LoVo (cell line): ENCODE results near the gene LAMTOR4.

Experiments
- DNase-seq: peaks from one replicate; pipeline ENCODE4 v3.0.0-alpha.2; 2016; ENCODE audit warnings: low spot score

LAMTOR4 gene

GRCh38 chr7:100153708-100154535 is 5.2 kb downstream of the LAMTOR4 start:
- no peak for DNase-seq

DNA sequence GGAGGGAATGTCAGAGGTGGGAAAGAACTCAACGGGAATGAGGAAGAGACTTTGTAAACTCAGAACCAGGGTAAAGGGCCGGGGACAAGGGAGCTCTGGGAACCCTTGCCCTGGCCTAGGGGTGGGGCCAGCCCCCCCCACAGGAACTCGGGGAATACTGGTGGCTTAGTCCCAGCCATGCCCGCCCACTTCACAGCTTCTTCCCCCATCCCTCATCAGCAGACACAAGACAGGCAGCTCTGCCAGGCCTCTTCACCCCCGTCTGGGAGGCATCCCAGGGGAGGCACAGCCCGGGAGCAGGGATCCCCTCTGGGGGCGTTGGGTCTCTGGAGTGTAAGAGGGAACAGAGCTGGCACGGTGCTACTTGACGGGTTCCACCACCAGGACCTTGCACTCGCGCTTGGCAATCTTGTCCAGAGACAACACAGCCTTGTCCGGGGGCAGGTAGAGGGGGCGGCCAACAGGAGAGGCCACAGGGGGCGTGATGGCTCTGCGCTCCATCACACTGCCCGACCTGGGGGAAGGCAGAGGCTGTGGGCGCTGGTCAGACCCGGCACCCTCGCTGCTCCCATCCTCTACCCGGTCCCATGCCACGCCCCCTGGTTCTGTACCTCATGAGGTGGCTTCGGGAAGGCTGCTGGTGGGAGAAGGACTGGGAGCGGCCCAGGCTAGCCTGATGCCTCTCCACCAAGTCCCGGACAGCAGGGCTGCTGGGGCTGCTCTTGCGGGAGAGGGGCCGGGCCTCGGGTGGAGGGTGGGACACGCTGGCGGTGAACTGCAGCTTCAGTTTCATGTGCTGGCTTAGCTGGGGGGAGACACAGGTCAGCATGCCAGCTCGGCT is 6.2 kb downstream of the LAMTOR4 start:
- DNase-seq, result no peak

DNA sequence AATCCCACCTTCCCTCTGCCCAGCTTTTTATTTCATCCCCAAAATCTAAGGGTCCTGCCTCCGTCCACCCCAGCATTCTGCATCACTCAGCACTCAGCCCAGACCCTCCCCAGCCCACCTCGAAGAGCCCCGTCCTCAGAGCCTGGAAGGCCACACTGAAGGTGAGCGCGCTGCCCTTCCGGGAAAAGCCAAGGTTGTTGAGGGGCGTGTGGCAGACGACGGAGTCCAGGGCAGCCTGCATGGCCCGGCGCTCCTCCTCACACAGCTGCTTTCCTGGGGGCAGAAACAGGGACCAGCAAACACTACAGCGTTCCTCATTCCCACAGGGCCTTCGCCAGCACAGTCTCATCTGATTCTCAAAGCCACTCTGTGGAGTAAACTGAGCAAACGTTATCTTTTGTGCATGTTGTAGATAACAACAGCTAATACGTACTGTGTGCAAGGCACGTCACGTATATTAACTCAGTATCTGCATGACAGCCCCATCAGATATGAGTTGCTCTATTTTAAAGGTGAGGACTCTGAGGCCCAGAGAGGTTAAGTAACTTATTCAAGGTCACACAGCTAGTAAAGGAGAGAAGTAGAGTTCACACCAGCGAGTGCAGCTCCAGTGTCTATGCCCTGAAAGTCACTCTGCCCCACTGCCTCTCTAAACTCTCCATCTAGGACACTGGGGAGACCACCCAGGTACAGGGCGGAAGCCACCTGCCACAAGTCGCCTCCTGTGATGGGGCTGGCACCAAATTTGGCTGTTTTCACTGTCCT is 7.0 kb downstream of the LAMTOR4 start:
- no peak for DNase-seq

DNA sequence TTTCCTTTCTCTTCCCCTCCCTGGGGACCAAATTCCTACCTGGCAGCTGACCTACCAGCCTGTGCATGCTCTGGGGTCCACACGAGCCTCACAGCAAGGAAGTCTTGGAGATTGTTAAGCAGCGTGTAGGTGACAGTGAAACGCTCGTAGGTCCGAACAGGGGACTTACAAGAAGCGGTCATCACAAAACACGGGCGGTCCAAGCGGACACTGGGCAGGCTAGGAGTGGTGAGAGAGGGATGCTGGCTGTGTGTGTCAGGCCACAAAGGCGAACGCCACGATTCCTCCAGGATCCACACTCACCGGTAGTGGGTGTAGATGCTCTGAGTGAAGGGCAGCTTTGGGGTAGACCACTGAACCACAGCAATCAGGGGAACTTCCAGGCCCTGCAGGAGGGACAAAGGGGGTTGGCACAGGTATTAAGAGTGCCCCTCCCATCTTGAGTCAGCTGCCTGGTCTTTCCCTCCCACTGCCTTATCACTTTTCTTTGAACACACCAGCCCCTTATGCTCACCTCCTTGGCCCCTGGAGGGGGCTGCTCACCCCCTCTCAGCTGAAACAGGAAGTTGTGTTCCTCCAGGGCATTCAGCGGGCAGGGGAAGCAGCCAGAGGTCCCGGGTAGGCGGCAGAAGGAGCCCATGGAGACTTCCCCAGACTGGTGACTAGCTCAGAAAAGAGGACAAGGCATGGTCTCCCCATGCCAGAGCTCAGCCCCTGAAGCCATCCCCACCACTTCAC is 7.8 kb downstream of the LAMTOR4 start:
- DNase-seq, result no peak

DNA sequence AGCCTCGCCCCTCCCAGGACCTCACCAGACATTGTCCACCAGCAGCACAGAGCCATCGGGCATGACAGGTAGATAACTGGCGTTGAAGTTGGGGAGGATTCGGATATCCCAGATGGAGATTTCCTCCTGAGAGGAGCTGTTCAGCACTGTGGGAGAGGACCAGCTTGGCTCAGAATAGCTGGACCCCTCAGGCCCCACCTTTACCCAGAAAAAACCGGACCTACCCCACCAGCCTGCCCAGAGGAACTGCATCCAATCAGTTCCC is 8.3 kb downstream of the LAMTOR4 start:
- no peak for DNase-seq

GRCh38 chr7:100157334-100158228 is 8.9 kb downstream of the LAMTOR4 start:
- peak; percentile 63 for DNase-seq

- DNase-seq, result peak; percentile 91
Measured at GRCh38 chr7:100158229-100159098, 9.7 kb downstream of the LAMTOR4 start, which contains the start of gene TRAPPC14. Gene TRAPPC14 (minus strand): TSS chr7:100158723. CDS start chr7:100158499, 224 bp downstream.

- no peak for DNase-seq
Measured at GRCh38 chr7:100159099-100159623, 10.4 kb downstream of the LAMTOR4 start.

DNA sequence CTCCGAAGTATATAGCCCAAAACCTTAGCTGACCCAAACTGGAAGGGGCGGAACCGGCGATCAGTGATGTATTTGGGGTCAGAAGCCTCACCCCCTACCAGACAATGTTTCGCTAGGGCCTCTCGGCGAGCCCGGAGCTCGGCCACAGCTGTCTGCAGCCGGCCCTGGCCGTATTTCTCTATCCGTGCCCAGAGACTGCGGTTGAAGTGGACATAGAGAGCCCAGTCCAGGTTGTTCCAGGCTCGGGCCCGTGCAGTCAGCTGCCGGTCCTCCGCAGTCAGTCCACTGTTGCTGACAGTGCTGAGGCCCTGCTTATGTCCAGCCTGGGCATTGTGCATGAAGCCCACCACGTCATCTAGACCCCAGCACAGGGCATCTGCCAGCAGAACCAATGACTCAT is 11.3 kb downstream of the LAMTOR4 start:
- no peak for DNase-seq

DNA sequence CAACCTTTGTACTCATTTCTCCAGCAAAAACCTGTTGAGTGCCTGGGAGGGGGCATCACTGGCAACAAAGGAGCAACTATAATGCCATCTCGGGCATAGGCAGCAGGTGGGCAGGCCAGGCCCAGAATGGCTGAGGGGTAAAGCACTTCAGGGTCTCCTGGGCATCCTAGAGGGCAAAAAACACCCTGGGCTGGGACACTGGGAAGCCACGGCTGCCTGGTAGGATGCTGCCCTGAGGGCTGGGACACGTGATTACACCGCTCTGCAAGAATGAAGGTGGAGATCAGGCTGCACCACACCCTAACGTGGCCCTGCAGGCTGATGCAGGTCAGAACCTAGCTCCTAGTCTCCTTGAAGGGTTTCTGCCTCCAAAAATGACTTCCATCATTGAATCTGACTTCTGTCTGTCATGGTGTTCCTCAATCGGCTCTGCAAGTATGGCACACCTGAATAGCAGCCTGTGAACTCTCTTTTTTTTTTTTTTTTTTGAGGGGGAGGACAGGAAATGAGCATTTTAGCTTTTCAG is 14.4 kb downstream of the LAMTOR4 start:
- peak; percentile 80 for DNase-seq

GRCh38 chr7:100163871-100164270 is 15.2 kb downstream of the LAMTOR4 start:
- DNase-seq, result no peak

- DNase-seq, result no peak
Measured at GRCh38 chr7:100166317-100166940, 17.7 kb downstream of the LAMTOR4 start.

DNA sequence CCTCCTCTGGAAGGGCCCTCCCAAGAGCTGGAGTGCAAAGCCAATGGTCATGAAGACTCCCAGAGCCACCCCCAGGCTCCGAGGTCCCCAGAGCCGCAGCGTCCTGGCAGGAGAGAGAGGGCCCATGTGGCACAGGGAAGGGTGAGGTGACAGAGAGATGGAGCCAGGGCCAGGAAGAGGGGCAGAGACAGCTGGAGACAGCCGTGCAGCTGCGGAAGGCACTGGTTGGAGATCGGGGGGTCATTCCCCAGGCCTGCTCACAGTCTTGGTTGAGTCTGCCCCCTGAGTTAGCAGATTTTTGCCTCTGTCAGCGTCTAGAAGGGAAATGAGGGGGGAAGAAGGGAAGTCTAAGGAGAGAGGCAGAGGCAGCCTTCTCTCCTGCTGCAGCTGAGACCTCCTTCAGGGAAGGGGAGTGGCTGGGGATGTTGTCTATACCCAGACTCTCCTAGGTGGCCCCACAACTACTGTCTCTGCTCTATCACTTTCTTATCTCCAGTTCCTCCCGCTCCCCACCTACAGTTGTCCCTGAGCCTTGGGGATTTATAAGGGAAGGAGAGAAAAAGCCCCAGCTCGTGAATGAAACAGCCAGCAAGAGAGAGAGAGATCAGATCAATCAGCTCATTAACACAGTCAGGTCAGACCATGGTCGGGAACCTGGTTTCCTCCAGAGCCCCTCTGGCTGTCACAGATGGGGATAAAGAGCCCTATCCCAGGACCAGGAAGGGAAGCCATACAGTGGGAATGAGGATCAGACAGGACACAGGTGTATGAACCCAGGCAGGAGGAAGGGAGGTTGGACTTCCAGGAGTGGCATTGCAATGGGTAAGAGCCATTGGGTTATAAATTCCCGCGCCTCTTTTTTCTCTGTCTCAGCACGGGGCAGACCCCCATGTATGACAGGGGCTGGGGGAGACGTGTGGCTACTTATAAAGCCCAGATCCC is 18.5 kb downstream of the LAMTOR4 start:
- no peak for DNase-seq

GRCh38 chr7:100167912-100168323 is 19.2 kb downstream of the LAMTOR4 start:
- no peak for DNase-seq

DNA sequence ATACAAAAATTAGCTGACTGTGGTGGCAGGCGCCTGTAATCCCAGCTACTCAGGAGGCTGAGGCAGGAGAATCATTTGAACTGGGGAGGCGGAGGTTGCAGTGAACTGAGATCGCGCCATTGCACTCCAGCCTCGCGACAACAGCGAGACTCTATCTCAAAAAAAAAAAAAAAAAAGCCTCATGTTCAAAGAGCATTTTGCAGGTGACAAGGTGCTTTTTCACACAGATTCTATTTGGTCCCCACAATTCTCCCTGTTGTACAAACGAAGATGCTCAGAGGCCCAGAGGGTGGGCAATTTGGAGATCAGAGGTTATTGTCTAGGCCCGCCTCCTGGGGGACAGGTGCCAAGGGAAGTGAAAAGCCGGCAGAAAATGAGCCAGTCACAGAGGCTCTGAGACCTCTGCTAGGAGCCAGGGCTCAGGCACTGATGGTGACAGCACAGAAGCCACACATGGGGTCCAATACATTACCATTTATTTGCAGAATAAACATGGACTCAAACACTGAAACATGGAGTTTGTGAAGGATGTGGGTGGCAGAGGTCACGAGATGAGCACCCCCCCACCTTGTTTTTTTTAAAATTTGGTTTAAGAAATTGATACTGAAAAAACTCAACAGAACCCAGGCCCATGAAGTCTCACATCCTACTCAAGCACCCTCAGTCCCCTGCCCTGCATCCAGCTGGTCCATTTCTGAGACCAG is 20.6 kb downstream of the LAMTOR4 start:
- no peak for DNase-seq

- DNase-seq, result no peak
Measured at GRCh38 chr7:100170101-100170897, 21.6 kb downstream of the LAMTOR4 start.
